ENCODE results near the gene OR52E4.

OR52E4 gene

GRCh38 chr11:5880329-5880728 lies at the start of gene OR52E4:
Gene OR52E4 (plus strand): TSS chr11:5880629. CDS start chr11:5884293, 3,664 bp downstream.
- no peak for DNase-seq

- DNase-seq = no peak
Measured at GRCh38 chr11:5831196-5831829, 49.1 kb upstream of the OR52E4 start.

- DNase-seq = no peak
Measured at GRCh38 chr11:5833446-5833845, 47.0 kb upstream of the OR52E4 start.

- no peak for DNase-seq
Measured at GRCh38 chr11:5837695-5838094, 42.7 kb upstream of the OR52E4 start.

- no peak for DNase-seq
Measured at GRCh38 chr11:5841797-5842196, 38.6 kb upstream of the OR52E4 start, which contains the start of gene OR52E6. Gene OR52E6 (minus strand): TSS chr11:5841897. CDS start chr11:5841897, 0 bp downstream.

- no peak for DNase-seq
Measured at GRCh38 chr11:5846701-5847100, 33.7 kb upstream of the OR52E4 start.

- no peak for DNase-seq
Measured at GRCh38 chr11:5847711-5848110, 32.7 kb upstream of the OR52E4 start.

GRCh38 chr11:5851002-5851401 lies 29.4 kb upstream of the OR52E4 start:
- no peak for DNase-seq

- no peak for DNase-seq
Measured at GRCh38 chr11:5857590-5857989, 22.8 kb upstream of the OR52E4 start, which contains the start of gene OR52E8. Gene OR52E8 (minus strand): TSS chr11:5857690. CDS start chr11:5857690, 0 bp downstream.

- DNase-seq = no peak
Measured at GRCh38 chr11:5865826-5866225, 14.6 kb upstream of the OR52E4 start.

GRCh38 chr11:5878564-5878963 lies 1.9 kb upstream of the OR52E4 start:
- DNase-seq = no peak

- DNase-seq = no peak
Measured at GRCh38 chr11:5881756-5882155, 1.3 kb downstream of the OR52E4 start.

- no peak for DNase-seq
Measured at GRCh38 chr11:5887172-5887571, 6.7 kb downstream of the OR52E4 start.

- DNase-seq = no peak
Measured at GRCh38 chr11:5887661-5888060, 7.2 kb downstream of the OR52E4 start.

GRCh38 chr11:5891216-5891800 lies 10.9 kb downstream of the OR52E4 start:
- no peak for DNase-seq

GRCh38 chr11:5892908-5893307 lies 12.5 kb downstream of the OR52E4 start, which contains the start of gene OR52E5:
Gene OR52E5 (plus strand): TSS chr11:5893208. CDS start chr11:5900777, 7,569 bp downstream.
- no peak for DNase-seq

GRCh38 chr11:5899534-5899933 lies 19.1 kb downstream of the OR52E4 start:
- DNase-seq = no peak

- DNase-seq = no peak
Measured at GRCh38 chr11:5910540-5910939, 30.1 kb downstream of the OR52E4 start.

GRCh38 chr11:5922749-5923426 lies 42.5 kb downstream of the OR52E4 start:
- DNase-seq = no peak

- DNase-seq = no peak
Measured at GRCh38 chr11:5923427-5923776, 43.0 kb downstream of the OR52E4 start.

- no peak for DNase-seq
Measured at GRCh38 chr11:5923794-5924193, 43.4 kb downstream of the OR52E4 start.

GRCh38 chr11:5928271-5928670 lies 47.8 kb downstream of the OR52E4 start:
- no peak for DNase-seq

GRCh38 chr11:5928811-5929210 lies 48.4 kb downstream of the OR52E4 start:
- DNase-seq = no peak

All from NCI-H1417 treated with DMSO at 0.1 percent for 48 hours (cell line).